Prostate gland (tissue), 2 donors: ENCODE measurements around the gene INSR.

Experiments
- POLR2AphosphoS5 ChIP-seq: sonication (generic); formaldehyde crosslinking; IDR thresholded peaks from one replicate; pipeline ENCODE4 v1.6.1; 2017; ENCODE audit warnings: antibody characterized with exemption
- TF ChIP-seq, protein P1 (sequence below), 4 experiments: fragments of 200-600 bp in 2 of 4; fragments of 450-650 bp in 2 of 4; sonication (generic) in 2 of 4; IDR thresholded peaks; 1 replicate in 3 of 4; 2 replicates in 1 of 4; pipeline ENCODE4 v1.5.1; 2016 to 2019; ENCODE audit warnings: antibody characterized with exemption in 4 of 4, mild to moderate bottlenecking in 2 of 4, moderate library complexity in 2 of 4

DNA sequence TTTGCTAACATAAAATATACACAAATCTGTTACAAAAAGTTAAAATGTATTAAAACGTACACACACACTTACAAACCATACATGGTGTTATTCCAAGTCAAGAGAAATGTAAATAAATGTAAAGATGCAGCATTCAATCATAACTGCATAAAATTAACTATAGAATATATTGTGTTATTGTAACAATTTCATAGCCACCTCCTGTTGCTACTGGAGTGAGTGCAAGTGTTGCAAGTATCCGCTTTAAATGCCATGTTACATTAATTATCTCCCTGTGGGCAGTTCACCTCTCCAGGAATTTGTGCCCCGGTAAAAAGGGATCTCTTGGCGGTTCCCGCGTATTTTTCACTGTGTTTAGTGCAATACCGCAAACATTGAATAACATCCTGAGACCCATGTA, 3.5 kb upstream of the INSR start:
- TF ChIP-seq, protein P1, sequence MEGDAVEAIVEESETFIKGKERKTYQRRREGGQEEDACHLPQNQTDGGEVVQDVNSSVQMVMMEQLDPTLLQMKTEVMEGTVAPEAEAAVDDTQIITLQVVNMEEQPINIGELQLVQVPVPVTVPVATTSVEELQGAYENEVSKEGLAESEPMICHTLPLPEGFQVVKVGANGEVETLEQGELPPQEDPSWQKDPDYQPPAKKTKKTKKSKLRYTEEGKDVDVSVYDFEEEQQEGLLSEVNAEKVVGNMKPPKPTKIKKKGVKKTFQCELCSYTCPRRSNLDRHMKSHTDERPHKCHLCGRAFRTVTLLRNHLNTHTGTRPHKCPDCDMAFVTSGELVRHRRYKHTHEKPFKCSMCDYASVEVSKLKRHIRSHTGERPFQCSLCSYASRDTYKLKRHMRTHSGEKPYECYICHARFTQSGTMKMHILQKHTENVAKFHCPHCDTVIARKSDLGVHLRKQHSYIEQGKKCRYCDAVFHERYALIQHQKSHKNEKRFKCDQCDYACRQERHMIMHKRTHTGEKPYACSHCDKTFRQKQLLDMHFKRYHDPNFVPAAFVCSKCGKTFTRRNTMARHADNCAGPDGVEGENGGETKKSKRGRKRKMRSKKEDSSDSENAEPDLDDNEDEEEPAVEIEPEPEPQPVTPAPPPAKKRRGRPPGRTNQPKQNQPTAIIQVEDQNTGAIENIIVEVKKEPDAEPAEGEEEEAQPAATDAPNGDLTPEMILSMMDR (IDR thresholded peaks at IDR 0.05) = no peak
- TF ChIP-seq POLR2AphosphoS5 = no peak
